HepG2 (cell line): ENCODE results near the gene DDX4. TPM values are rescaled to one million over a fixed set of nuclear protein-coding genes. Genes with fewer than 3 reads are reported as not detected.

ENCODE experiments used
- ATAC-seq: fragments of 200-7000 bp; cut with Tn5 transposase; 3 replicates; pipeline ENCODE4 v1.9.1; 2020; ENCODE audit warnings: mild to moderate bottlenecking, moderate library complexity
- BruUV-seq: library from RNA; stranded (reverse); fragments of 400-500 nt; replicated peaks from 2 replicates; lab custom pipeline; 2021; lab: Mats Ljungman, UMichigan
- CTCF ChIA-PET: fragments of 300-600 bp; formaldehyde crosslinking; extraction: SDS; loops from one replicate; lab custom pipeline; 2021; ENCODE audit warnings: low total read pairs, inconsistent platforms, low intra/inter-chr PET ratio; lab: Yijun Ruan, JAX
- POLR2A ChIA-PET: fragments of 350-600 bp; sonication (Branson Sonifier 250); formaldehyde crosslinking; loops from one replicate; lab custom pipeline; 2020; ENCODE audit warnings: antibody characterized with exemption, inconsistent platforms; lab: Yijun Ruan, JAX
- DNase-seq: peaks from one replicate; pipeline ENCODE4 v3.0.0-alpha.2; 2015; ENCODE audit warnings: low spot score
- FAIRE-seq: peaks from 3 replicates; lab custom pipeline; 2011; peaks lifted over from hg19 to GRCh38; lab: Jason Lieb, UNC
- H2AFZ ChIP-seq: one replicate; pipeline ENCODE4 v1.6.1; 2011; ENCODE audit warnings: low read length, inconsistent platforms
- H3K27ac ChIP-seq: fragments of 300-600 bp; 3 replicates; pipeline ENCODE4 v1.8.0; 2011; ENCODE audit warnings: mixed run types, mild to moderate bottlenecking, mixed read lengths, low read length, inconsistent platforms; ENCODE audit not compliant: insufficient read depth; ENCODE audit errors: extremely low read length
- H3K27me3 ChIP-seq, 2 experiments: fragments of 200-600 bp in 1 of 2; 2 replicates in 1 of 2; 3 replicates in 1 of 2; pipeline versions ENCODE4 v1.6.0 to v1.8.0; 2011; ENCODE audit warnings: low read length in 2 of 2, mild to moderate bottlenecking in 2 of 2, moderate library complexity in 2 of 2, inconsistent platforms in 1 of 2; ENCODE audit not compliant: insufficient read depth in 2 of 2, control insufficient read depth in 1 of 2
- H3K36me3 ChIP-seq, 2 experiments: fragments of 200-600 bp in 1 of 2; replicated peaks in 1 of 2; 2 replicates in 1 of 2; 3 replicates in 1 of 2; pipeline versions ENCODE4 v1.5.1 to v1.8.0; 2011; ENCODE audit warnings: low read length in 2 of 2, inconsistent platforms in 1 of 2; ENCODE audit not compliant: insufficient read depth in 2 of 2, control insufficient read depth in 1 of 2
- H3K4me1 ChIP-seq: 2 replicates; pipeline ENCODE4 v1.5.1; 2012; ENCODE audit warnings: low read length, inconsistent platforms; ENCODE audit not compliant: insufficient read depth
- H3K4me2 ChIP-seq: 2 replicates; pipeline ENCODE4 v1.6.0; 2011; ENCODE audit warnings: low read depth, low read length, inconsistent platforms
- H3K4me3 ChIP-seq, 3 experiments: fragments of 200-600 bp in 1 of 3; sonication (generic), shearing (Covaris generic) in 1 of 3; replicated peaks in 1 of 3; 2 replicates each; pipeline ENCODE4 v1.5.1; 2011 to 2016; ENCODE audit warnings: low read length in 3 of 3, inconsistent platforms in 2 of 3, low read depth in 2 of 3, mild to moderate bottlenecking in 2 of 3, control low read depth in 1 of 3, mixed read lengths in 1 of 3; ENCODE audit not compliant: insufficient read depth in 1 of 3
- H3K79me2 ChIP-seq: one replicate; pipeline ENCODE4 v1.6.1; 2011; ENCODE audit warnings: low read length, inconsistent platforms; ENCODE audit not compliant: insufficient read depth
- H3K9ac ChIP-seq: 2 replicates; pipeline ENCODE4 v1.6.0; 2011; ENCODE audit warnings: mild to moderate bottlenecking, low read depth, low read length, inconsistent platforms; ENCODE audit not compliant: insufficient read depth
- H3K9me3 ChIP-seq: 2 replicates; pipeline ENCODE4 v1.5.1; 2012; ENCODE audit warnings: mild to moderate bottlenecking, low read length
- H4K20me1 ChIP-seq: 2 replicates; pipeline ENCODE4 v1.6.0; 2011; ENCODE audit warnings: inconsistent platforms, mild to moderate bottlenecking, low read length, moderate library complexity; ENCODE audit not compliant: insufficient read depth
- ATF6 ChIP-seq: sonication (generic); formaldehyde crosslinking; conservative IDR thresholded peaks from 2 replicates; pipeline ENCODE4 v1.4.0; 2020; ENCODE audit warnings: missing genetic modification reagents
- CBX2 ChIP-seq, 2 experiments: fragments of 200-600 bp in 1 of 2; sonication (generic); formaldehyde crosslinking in 1 of 2; IDR thresholded peaks; 2 replicates each; pipeline versions ENCODE4 v1.7.0 to v1.8.1; 2018 to 2022; ENCODE audit warnings: low read depth in 2 of 2, low read length in 1 of 2, mild to moderate bottlenecking in 1 of 2, missing genetic modification reagents in 1 of 2
- ELF1 ChIP-seq: sonication (generic); formaldehyde crosslinking; IDR thresholded peaks from 2 replicates; pipeline ENCODE4 v1.4.0; 2020; ENCODE audit warnings: missing genetic modification reagents
- GMEB2 ChIP-seq: IDR thresholded peaks from 2 replicates; pipeline ENCODE4 v1.6.1; 2016; ENCODE audit warnings: missing biosample characterization, missing genetic modification reagents, low read depth
- HDAC1 ChIP-seq: sonication (generic); formaldehyde crosslinking; IDR thresholded peaks from 2 replicates; pipeline ENCODE4 v1.5.1; 2020; ENCODE audit warnings: mild to moderate bottlenecking, missing genetic modification reagents
- MAF1 ChIP-seq: sonication (generic); formaldehyde crosslinking; IDR thresholded peaks from 2 replicates; pipeline ENCODE4 v1.5.0; 2020; ENCODE audit warnings: missing genetic modification reagents, borderline replicate concordance
- SNAPC4 ChIP-seq: sonication (generic); formaldehyde crosslinking; IDR thresholded peaks from 2 replicates; pipeline ENCODE4 v1.4.0; 2020; ENCODE audit warnings: mild to moderate bottlenecking, missing genetic modification reagents
- SP2 ChIP-seq: sonication (generic); formaldehyde crosslinking; IDR thresholded peaks from 2 replicates; pipeline ENCODE4 v1.5.1; 2020; ENCODE audit warnings: mild to moderate bottlenecking, missing genetic modification reagents
- TEAD2 ChIP-seq: sonication (generic); formaldehyde crosslinking; IDR thresholded peaks from 2 replicates; pipeline ENCODE4 v1.9.0; 2021; ENCODE audit warnings: missing genetic modification reagents
- ZBTB21 ChIP-seq: sonication (generic); formaldehyde crosslinking; IDR thresholded peaks from 2 replicates; pipeline ENCODE4 v1.4.0; 2020; ENCODE audit warnings: missing genetic modification reagents
- ZNF33B ChIP-seq: sonication (generic); formaldehyde crosslinking; IDR thresholded peaks from 2 replicates; pipeline ENCODE4 v1.5.1; 2020; ENCODE audit warnings: mild to moderate bottlenecking, missing genetic modification reagents
- ZNF724P ChIP-seq: sonication (generic); formaldehyde crosslinking; IDR thresholded peaks from 2 replicates; pipeline ENCODE4 v1.8.0; 2022; ENCODE audit warnings: missing genetic modification reagents, borderline replicate concordance
- ZNF788 ChIP-seq: sonication (generic); formaldehyde crosslinking; IDR thresholded peaks from 2 replicates; pipeline ENCODE4 v1.5.0; 2020; ENCODE audit warnings: mild to moderate bottlenecking, missing genetic modification reagents, borderline replicate concordance
- ZSCAN25 ChIP-seq: sonication (generic); formaldehyde crosslinking; IDR thresholded peaks from 2 replicates; pipeline ENCODE4 v1.8.0; 2022; ENCODE audit warnings: mild to moderate bottlenecking, missing genetic modification reagents
- in situ Hi-C: cut with HindIII; loops from 2 replicates; pipeline ENCODE4 v1.10.0; 2017; ENCODE audit warnings: low pct_unique_long_range_greater_than_20kb; ENCODE audit not compliant: extremely low pct_ligation_motif_present
- intact Hi-C: fragments of 100-400 bp; cut with micrococcal nuclease; formaldehyde crosslinking; loops from one replicate; pipeline ENCODE4 v1.10.0; 2022; ENCODE audit not compliant: unreplicated experiment
- polyA plus RNA-seq, 8 experiments: library from polyadenylated mRNA; depleted of rRNA in 3 of 8; stranded (reverse) in 7 of 8; unstranded in 1 of 8; fragments of >200 nt; fragmentation: Illumina TruSeq in 4 of 8; extraction: Trizol in 4 of 8; gene quantifications; 2 replicates each; pipeline versions ENCODE4 v1.2.1 to v1.2.3, GENCODE V29; 2011 to 2016; ENCODE audit warnings: low read depth in 4 of 8, missing spikeins in 1 of 8, mixed read lengths in 1 of 8; ENCODE audit not compliant: insufficient read depth in 1 of 8
- total RNA-seq, 5 experiments: library from RNA; depleted of rRNA; stranded (reverse); fragments of >200 nt; fragmentation: Illumina TruSeq; extraction: Trizol; gene quantifications; 2 replicates each; pipeline ENCODE4 v1.2.3, GENCODE V29; 2016; ENCODE audit warnings: low read depth in 1 of 5
- TF ChIP-seq, protein P1 (sequence below): sonication (generic); formaldehyde crosslinking; IDR thresholded peaks from 2 replicates; pipeline ENCODE4 v1.5.0; 2020; ENCODE audit warnings: mild to moderate bottlenecking, missing genetic modification reagents

Gene DDX4
- total and polyA plus RNA-seq, 2 of the 13 experiments (the other 11 are each of a cell fraction or from before 2014, with no cell fraction given), result 0.05 TPM; not detected in 1

- Histone ChIP-seq H3K27ac (no peak overlapping the region), H3K9me3 (no peaks in the 10 kb centered on the region), H4K20me1 (no peaks in the 10 kb centered on the region), H3K79me2 (no peaks in the 10 kb centered on the region), H3K9ac (no peak overlapping the region), H3K4me1 (no peaks in the 10 kb centered on the region), H3K27me3 (no peaks in the 10 kb centered on the region), H3K4me3 (no peak overlapping the region), H3K36me3 (no peaks in the 10 kb centered on the region), H3K4me2 (no peak overlapping the region), H2AFZ (no peak overlapping the region)
- CTCF ChIA-PET, result no interaction called here
- intact Hi-C loops (no loop called here), in situ Hi-C loops (no loop called here)
- BruUV-seq, result no TSS peak
- POLR2A ChIA-PET, result no interaction called here
- FAIRE-seq (no peak), DNase-seq (no peak), ATAC-seq (no peak)
- TF ChIP-seq SP2 (CRISPR knock-in tag) (no peak), ZNF33B (CRISPR knock-in tag) (no peak), TEAD2 (CRISPR knock-in tag) (no peak), ZBTB21 (CRISPR knock-in tag) (no peak), CBX2 (IDR thresholded peaks at IDR 0.05; ENCODE audit: low read depth, low read length) (no peak), CBX2 (CRISPR knock-in tag; IDR thresholded peaks at IDR 0.05; ENCODE audit: low read depth) (no peak), HDAC1 (CRISPR knock-in tag) (no peak), ATF6 (CRISPR knock-in tag) (no peak), ZNF788 (CRISPR knock-in tag) (no peak), ELF1 (CRISPR knock-in tag) (no peak), SNAPC4 (CRISPR knock-in tag) (no peak), ZNF724P (CRISPR knock-in tag) (no peak), ZSCAN25 (CRISPR knock-in tag) (no peak), GMEB2 (CRISPR knock-in tag) (no peak), MAF1 (no peak)
- TF ChIP-seq, protein P1, sequence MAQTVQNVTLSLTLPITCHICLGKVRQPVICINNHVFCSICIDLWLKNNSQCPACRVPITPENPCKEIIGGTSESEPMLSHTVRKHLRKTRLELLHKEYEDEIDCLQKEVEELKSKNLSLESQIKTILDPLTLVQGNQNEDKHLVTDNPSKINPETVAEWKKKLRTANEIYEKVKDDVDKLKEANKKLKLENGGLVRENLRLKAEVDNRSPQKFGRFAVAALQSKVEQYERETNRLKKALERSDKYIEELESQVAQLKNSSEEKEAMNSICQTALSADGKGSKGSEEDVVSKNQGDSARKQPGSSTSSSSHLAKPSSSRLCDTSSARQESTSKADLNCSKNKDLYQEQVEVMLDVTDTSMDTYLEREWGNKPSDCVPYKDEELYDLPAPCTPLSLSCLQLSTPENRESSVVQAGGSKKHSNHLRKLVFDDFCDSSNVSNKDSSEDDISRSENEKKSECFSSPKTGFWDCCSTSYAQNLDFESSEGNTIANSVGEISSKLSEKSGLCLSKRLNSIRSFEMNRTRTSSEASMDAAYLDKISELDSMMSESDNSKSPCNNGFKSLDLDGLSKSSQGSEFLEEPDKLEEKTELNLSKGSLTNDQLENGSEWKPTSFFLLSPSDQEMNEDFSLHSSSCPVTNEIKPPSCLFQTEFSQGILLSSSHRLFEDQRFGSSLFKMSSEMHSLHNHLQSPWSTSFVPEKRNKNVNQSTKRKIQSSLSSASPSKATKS (CRISPR knock-in tag), result no peak
Observed at GRCh38 chr5:55816342-55816741, 78.5 kb downstream of the DDX4 start.
